ENCODE results near the gene ATG2B.

The ATG2B gene

DNA sequence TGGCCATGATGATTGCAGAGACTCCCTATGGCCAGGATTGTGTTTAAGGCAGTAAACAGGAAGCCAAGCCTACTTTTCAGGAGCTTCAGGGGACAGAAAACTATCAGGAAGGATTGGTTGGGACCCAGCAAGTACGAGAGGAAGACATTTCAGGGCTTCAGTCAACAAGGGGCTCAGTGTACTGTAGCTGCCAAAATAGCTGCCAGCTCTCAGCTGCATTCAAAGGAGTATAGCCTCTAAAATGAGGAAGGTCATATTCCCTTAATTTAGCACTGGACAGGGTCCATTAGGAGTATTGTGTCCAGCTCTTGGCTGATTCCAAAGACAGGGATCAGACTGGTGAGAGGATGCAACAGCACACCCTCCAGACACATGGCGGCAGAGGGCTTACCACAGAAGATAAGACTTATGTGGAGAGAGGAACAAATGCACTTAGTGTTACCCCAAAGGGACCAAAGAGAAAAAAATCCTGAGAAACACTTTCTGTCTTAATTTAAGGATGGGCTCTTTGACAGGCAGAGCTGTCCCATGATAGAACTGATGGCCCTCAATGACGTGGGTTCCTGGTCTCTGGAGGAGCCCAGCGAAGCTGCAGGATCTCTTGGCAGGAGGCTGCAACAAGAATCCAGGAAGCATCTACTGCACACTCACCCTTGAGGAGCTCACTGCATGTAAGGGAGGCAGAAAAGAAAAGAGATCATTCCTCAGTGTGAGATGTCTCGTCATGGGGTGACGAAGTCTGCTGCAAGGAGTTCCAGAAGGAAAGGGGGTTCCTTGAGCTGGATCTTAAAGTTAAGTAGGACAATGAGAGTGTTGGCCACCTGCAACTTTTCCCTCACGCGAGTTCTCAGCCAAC, 92.3 kb downstream of the ATG2B start:
- no peaks in the 10 kb centered on the region for H3K9me3 ChIP-seq (ENCODE audit: low read depth, low read length)
- no peak overlapping the region for H3K27ac ChIP-seq

DNA sequence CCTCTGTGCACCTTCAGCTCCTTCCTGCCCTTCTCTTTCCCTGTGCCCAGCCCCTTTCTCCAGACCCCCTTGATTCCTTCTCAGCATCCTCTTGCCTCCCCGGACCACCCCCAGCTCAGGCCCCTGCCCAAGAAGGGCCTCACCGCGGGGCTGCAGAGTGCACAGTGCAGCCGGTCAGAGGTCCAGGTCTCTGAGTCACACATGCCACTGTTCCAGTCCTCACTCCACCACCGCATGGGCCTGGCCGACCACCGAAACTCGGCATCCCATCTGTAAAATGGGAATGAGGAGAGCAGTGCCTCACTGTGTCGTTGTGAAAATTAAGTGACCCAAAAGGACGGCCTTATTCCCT, 93.8 kb downstream of the ATG2B start:
- Histone ChIP-seq H3K9ac (ENCODE audit: insufficient read length) (no peak overlapping the region), H3K27ac (no peak overlapping the region), H3K9me3 (ENCODE audit: low read depth, low read length) (no peaks in the 10 kb centered on the region), H3K36me3 (ENCODE audit: insufficient read depth, low read length) (no peaks in the 10 kb centered on the region), H3K4me3 (no peak overlapping the region)
- DNase-seq (ENCODE audit: low read depth, low spot score): no peak
- TF ChIP-seq FOXP2 (optimal IDR thresholded peaks at IDR 0.05; ENCODE audit: control extremely low read depth, extremely low read length, insufficient read depth) (no peak), EZH2 (IDR thresholded peaks at IDR 0.05) (no peak), POLR2AphosphoS5 (IDR thresholded peaks at IDR 0.05; ENCODE audit: borderline replicate concordance, low read depth, low read length) (no peak)

More for the DNA sequence above, 92.3 kb downstream of the ATG2B start:
- DNase-seq (ENCODE audit: low read depth, low spot score): no peak
- H3K9ac ChIP-seq (ENCODE audit: insufficient read length): no peak overlapping the region
- no peaks in the 10 kb centered on the region for H3K36me3 ChIP-seq (ENCODE audit: insufficient read depth, low read length)
- no peak overlapping the region for H3K4me3 ChIP-seq
- no peak for TF ChIP-seq POLR2AphosphoS5 (IDR thresholded peaks at IDR 0.05; ENCODE audit: borderline replicate concordance, low read depth, low read length)
- no peak for TF ChIP-seq EZH2 (IDR thresholded peaks at IDR 0.05)
- TF ChIP-seq FOXP2 (optimal IDR thresholded peaks at IDR 0.05; ENCODE audit: control extremely low read depth, extremely low read length, insufficient read depth): no peak

DNA sequence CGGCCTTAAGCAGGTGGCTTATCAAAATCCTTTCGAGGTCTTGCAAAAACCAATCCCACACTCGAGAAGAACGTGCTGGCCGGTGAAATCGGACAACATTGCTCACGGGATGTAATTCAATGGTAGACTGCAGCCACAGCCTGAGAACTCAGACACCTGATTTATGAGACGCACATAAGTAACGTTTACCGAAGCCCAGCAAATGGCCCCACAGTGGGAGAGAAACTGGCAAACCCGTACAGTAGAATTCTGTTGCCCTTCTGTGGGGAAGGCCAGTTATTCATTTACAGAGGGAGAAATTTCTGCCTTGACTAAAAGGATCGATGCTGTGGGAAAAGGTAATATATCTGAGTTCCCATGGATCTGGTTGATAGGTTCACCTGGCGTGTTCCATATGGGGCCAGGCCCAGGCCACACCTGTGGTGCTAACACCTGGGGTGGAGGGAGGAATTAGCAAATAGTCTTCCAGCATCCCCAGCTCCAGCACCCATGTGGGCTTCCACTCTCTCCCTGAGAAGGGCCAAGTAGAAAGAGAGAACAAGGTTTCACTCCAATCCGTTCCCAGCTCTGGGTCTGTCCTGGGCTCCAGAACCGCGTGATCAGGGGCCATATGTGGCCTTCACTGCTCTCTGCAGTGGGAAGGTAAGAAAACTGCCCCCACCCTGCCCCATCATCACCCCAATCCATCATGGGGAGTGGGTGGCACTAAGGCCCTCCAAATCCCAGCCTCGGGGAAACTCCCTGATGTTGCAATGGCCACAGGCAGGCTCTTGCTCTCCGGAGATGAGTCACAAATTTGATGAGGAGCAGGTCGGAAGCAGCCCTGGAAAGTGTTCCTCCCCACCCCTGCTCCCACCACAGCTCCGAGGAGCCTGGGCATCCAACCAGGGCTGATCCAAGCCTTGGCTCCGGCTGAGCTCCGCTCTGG, 94.4 kb downstream of the ATG2B start:
- Histone ChIP-seq H3K36me3 (ENCODE audit: insufficient read depth, low read length) (no peaks in the 10 kb centered on the region), H3K27ac (no peak overlapping the region), H3K9me3 (ENCODE audit: low read depth, low read length) (no peaks in the 10 kb centered on the region), H3K4me3 (no peak overlapping the region), H3K9ac (ENCODE audit: insufficient read length) (no peak overlapping the region)
- TF ChIP-seq FOXP2 (optimal IDR thresholded peaks at IDR 0.05; ENCODE audit: control extremely low read depth, extremely low read length, insufficient read depth) (no peak), EZH2 (IDR thresholded peaks at IDR 0.05) (no peak), POLR2AphosphoS5 (IDR thresholded peaks at IDR 0.05; ENCODE audit: borderline replicate concordance, low read depth, low read length) (no peak)
- DNase-seq (ENCODE audit: low read depth, low spot score): no peak

DNA sequence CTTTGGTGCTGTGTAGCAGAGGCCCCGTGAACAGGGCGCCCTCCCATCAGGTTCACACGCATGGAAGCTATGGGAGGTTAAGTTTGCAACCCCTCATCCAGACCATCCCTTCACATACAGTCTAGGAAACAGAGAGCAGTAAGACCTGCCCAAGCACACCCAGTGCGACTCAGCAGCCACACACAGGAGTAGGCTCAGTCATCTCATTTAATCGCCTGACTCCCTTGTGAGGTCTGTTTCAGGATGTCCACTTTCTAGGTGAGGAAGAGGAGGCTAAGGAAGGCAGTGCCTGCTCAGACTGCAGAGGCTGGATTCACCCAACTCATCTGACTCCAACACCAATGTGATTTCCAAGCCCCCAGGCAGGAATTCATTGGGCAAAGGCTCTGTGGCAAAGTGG, 95.2 kb downstream of the ATG2B start:
- Histone ChIP-seq H3K4me3 (no peak overlapping the region), H3K36me3 (ENCODE audit: insufficient read depth, low read length) (no peaks in the 10 kb centered on the region), H3K9me3 (ENCODE audit: low read depth, low read length) (no peaks in the 10 kb centered on the region), H3K9ac (ENCODE audit: insufficient read length) (no peak overlapping the region), H3K27ac (no peak overlapping the region)
- DNase-seq (ENCODE audit: low read depth, low spot score): no peak
- TF ChIP-seq FOXP2 (optimal IDR thresholded peaks at IDR 0.05; ENCODE audit: control extremely low read depth, extremely low read length, insufficient read depth): no peak
- TF ChIP-seq POLR2AphosphoS5 (IDR thresholded peaks at IDR 0.05; ENCODE audit: borderline replicate concordance, low read depth, low read length): no peak
- no peak for TF ChIP-seq EZH2 (IDR thresholded peaks at IDR 0.05)

DNA sequence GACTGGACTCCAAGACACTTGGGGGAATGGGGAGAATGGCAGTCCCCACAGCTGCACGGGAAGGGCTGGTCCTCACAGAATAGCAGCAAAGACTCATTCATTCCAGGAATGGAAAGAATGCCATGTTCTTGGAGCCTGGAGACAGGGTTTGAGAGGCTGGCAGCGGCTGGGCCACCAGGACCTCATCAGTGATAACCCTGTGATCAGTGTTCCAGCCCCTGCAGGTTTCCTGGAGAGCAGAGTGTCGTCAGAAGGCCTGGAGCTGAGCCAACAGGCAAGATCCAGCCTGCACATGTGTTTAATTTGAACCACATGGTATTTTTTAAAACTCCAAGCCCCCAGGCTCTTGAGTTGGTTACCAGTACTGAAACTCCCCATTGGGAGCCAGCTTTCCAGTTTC, 95.8 kb downstream of the ATG2B start:
- Histone ChIP-seq H3K27ac (no peak overlapping the region), H3K4me3 (no peak overlapping the region), H3K9ac (ENCODE audit: insufficient read length) (no peak overlapping the region), H3K9me3 (ENCODE audit: low read depth, low read length) (no peaks in the 10 kb centered on the region), H3K36me3 (ENCODE audit: insufficient read depth, low read length) (no peaks in the 10 kb centered on the region)
- peak; percentile 25; the same call in 1 of the 2 replicates for TF ChIP-seq POLR2AphosphoS5 (IDR thresholded peaks at IDR 0.05; ENCODE audit: borderline replicate concordance, low read depth, low read length)
- TF ChIP-seq FOXP2 (optimal IDR thresholded peaks at IDR 0.05; ENCODE audit: control extremely low read depth, extremely low read length, insufficient read depth): no peak
- no peak for TF ChIP-seq EZH2 (IDR thresholded peaks at IDR 0.05)
- peak; percentile 87 for DNase-seq (ENCODE audit: low read depth, low spot score)

DNA sequence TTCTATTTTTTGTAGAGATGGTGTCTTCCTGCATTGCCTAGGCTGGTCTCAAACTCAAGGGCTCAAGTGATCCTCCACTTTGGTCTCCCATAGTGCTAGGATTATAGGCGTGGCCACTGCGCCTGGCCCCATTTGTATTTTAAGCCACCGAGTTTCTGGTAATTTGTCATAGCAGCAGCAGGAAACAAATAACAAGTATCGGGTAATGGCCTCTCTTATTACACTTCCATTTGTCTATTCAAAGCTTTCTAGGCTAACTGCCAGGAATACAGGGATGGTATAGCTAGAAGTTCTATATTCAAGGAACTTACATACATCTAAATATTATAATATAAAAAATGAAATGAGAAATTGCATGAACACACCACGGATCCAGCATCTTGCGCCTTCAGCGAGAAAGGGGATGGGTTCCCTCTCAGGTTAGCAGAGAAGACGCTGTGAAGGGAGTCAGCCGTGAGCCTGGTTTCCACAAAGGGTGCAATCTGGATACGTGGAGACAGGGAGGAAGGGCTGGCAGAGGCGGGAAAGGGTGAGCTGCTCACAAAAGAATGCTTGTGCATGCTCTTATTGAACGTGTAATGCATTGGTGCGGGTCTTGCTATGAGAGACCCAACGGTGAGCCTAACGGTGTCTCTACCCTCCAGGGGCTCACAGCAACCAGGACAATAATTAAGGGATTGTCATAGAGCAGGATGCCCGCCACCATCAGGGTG, 97.6 kb downstream of the ATG2B start:
- H3K36me3 ChIP-seq (ENCODE audit: insufficient read depth, low read length): no peaks in the 10 kb centered on the region
- TF ChIP-seq FOXP2 (optimal IDR thresholded peaks at IDR 0.05; ENCODE audit: control extremely low read depth, extremely low read length, insufficient read depth) (no peak), POLR2AphosphoS5 (IDR thresholded peaks at IDR 0.05; ENCODE audit: borderline replicate concordance, low read depth, low read length) (no peak), EZH2 (IDR thresholded peaks at IDR 0.05) (no peak)
- DNase-seq (ENCODE audit: low read depth, low spot score): no peak

DNA sequence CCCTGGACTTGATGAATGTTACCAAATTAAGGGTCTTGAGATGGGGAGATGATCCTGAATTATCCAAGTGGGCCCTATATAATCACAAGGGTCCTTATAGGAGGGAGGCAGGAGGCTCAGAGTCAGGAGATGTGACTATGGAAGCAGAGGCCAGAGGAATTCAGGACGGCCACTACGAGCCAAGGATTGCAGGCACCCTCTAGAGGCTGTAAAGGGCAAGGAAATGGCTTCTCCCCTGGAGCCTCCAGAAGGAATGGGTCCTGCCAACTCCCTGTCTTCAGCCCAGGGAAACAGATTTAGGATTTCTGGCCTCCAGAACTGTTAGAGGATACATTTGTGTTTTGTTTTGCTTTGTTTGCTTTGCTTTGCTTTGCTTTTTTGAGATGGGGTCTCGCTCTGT, 98.3 kb downstream of the ATG2B start:
- Histone ChIP-seq H3K27ac (no peak overlapping the region), H3K36me3 (ENCODE audit: insufficient read depth, low read length) (no peaks in the 10 kb centered on the region), H3K9ac (ENCODE audit: insufficient read length) (no peak overlapping the region), H3K4me3 (no peak overlapping the region), H3K9me3 (ENCODE audit: low read depth, low read length) (no peaks in the 10 kb centered on the region)
- no peak for DNase-seq (ENCODE audit: low read depth, low spot score)
- TF ChIP-seq POLR2AphosphoS5 (IDR thresholded peaks at IDR 0.05; ENCODE audit: borderline replicate concordance, low read depth, low read length) (no peak), FOXP2 (optimal IDR thresholded peaks at IDR 0.05; ENCODE audit: control extremely low read depth, extremely low read length, insufficient read depth) (no peak), EZH2 (IDR thresholded peaks at IDR 0.05) (no peak)

More for the DNA sequence above, 97.6 kb downstream of the ATG2B start:
- Histone ChIP-seq H3K4me3 (no peak overlapping the region), H3K9ac (ENCODE audit: insufficient read length) (no peak overlapping the region), H3K27ac (no peak overlapping the region), H3K9me3 (ENCODE audit: low read depth, low read length) (no peaks in the 10 kb centered on the region)

DNA sequence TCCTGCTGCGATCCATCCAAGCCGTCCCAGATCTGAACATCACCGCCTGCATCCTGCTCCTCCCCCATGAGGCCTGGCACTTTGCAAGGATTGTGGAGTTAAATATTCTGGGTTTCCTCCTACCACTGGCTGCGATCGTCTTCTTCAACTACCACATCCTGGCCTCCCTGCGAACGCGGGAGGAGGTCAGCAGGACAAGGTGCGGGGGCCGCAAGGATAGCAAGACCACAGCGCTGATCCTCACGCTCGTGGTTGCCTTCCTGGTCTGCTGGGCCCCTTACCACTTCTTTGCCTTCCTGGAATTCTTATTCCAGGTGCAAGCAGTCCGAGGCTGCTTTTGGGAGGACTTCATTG, 99.0 kb downstream of the ATG2B start:
- Histone ChIP-seq H3K36me3 (ENCODE audit: insufficient read depth, low read length) (no peaks in the 10 kb centered on the region), H3K9me3 (ENCODE audit: low read depth, low read length) (no peaks in the 10 kb centered on the region), H3K9ac (ENCODE audit: insufficient read length) (no peak overlapping the region), H3K4me3 (no peak overlapping the region), H3K27ac (no peak overlapping the region)
- no peak for DNase-seq (ENCODE audit: low read depth, low spot score)
- TF ChIP-seq POLR2AphosphoS5 (IDR thresholded peaks at IDR 0.05; ENCODE audit: borderline replicate concordance, low read depth, low read length) (no peak), EZH2 (IDR thresholded peaks at IDR 0.05) (no peak), FOXP2 (optimal IDR thresholded peaks at IDR 0.05; ENCODE audit: control extremely low read depth, extremely low read length, insufficient read depth) (no peak)
